ENCODE data around the gene USP8.

- TF ChIP-seq CTCF (IDR thresholded peaks at IDR 0.05) (no peak), POLR2A (IDR thresholded peaks at IDR 0.05) (no peak)
Observed at GRCh38 chr15:50476143-50476542, 51.9 kb downstream of the USP8 start.

Data from body of pancreas (tissue), 4 donors.